ENCODE measurements around the gene HDAC7.

DNA sequence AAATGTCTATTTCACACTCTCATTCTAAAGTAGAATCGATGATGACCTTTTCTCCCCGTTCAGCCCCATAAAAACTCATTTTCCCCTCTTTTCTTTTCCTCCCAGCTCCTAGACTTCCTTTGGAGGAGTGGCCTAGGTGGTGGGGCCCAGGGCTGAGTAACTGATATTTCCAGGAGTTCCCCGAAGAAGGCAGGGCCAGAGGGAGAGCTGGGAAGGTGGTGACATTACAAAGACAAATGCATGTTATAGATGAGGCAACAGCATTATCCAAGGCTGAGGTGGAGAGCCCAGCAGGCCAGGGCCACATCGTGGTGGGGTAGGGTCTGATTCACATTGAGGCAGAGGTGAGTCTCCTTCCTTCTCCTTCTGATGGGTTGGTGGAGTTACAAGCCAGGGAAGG, 22.2 kb upstream of the HDAC7 start:
- TF ChIP-seq, protein P1, sequence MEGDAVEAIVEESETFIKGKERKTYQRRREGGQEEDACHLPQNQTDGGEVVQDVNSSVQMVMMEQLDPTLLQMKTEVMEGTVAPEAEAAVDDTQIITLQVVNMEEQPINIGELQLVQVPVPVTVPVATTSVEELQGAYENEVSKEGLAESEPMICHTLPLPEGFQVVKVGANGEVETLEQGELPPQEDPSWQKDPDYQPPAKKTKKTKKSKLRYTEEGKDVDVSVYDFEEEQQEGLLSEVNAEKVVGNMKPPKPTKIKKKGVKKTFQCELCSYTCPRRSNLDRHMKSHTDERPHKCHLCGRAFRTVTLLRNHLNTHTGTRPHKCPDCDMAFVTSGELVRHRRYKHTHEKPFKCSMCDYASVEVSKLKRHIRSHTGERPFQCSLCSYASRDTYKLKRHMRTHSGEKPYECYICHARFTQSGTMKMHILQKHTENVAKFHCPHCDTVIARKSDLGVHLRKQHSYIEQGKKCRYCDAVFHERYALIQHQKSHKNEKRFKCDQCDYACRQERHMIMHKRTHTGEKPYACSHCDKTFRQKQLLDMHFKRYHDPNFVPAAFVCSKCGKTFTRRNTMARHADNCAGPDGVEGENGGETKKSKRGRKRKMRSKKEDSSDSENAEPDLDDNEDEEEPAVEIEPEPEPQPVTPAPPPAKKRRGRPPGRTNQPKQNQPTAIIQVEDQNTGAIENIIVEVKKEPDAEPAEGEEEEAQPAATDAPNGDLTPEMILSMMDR (IDR thresholded peaks at IDR 0.05), result no peak
- TF ChIP-seq POLR2A (IDR thresholded peaks at IDR 0.05) (no peak), POLR2AphosphoS5 (IDR thresholded peaks at IDR 0.05) (no peak)
